ENCODE data around the gene GDPGP1.
"Not testable (repeated sequence)": the region's sequence is repeated elsewhere in the genome, so short reads cannot be mapped to it uniquely, and the experiment has no call there.

The GDPGP1 gene

GRCh38 chr15:90227336-90227735 lies 6.7 kb upstream of the GDPGP1 start:
- DNase-seq, result no peak

GRCh38 chr15:90227816-90228772 lies 5.9 kb upstream of the GDPGP1 start:
- DNase-seq, result no peak

- no peak for DNase-seq
These were observed 5.0 kb upstream of the GDPGP1 start for GRCh38 chr15:90228960-90229359.

DNA sequence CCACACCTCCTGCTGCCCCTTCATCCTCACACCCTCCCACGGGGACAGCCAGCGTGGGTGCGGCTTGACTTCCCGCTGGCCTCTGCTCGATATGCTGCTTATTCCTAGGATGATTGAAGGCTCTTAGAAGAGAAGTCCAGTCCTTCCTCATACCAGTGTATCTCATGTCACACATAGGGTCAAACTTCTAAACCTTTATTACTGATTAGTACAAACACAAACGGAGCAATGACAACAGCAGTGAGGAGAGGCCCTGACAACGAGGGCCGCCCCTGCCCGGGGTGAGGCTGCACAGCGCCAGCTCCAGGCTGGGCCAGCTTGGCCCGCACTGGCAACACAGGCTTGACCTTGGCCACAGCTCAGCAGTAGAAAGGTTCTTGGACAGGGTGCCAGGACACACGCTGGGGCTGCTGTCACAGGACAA lies 3.9 kb upstream of the GDPGP1 start:
- DNase-seq, result no peak

GRCh38 chr15:90230610-90231009 lies 3.4 kb upstream of the GDPGP1 start:
- no peak for DNase-seq

DNA sequence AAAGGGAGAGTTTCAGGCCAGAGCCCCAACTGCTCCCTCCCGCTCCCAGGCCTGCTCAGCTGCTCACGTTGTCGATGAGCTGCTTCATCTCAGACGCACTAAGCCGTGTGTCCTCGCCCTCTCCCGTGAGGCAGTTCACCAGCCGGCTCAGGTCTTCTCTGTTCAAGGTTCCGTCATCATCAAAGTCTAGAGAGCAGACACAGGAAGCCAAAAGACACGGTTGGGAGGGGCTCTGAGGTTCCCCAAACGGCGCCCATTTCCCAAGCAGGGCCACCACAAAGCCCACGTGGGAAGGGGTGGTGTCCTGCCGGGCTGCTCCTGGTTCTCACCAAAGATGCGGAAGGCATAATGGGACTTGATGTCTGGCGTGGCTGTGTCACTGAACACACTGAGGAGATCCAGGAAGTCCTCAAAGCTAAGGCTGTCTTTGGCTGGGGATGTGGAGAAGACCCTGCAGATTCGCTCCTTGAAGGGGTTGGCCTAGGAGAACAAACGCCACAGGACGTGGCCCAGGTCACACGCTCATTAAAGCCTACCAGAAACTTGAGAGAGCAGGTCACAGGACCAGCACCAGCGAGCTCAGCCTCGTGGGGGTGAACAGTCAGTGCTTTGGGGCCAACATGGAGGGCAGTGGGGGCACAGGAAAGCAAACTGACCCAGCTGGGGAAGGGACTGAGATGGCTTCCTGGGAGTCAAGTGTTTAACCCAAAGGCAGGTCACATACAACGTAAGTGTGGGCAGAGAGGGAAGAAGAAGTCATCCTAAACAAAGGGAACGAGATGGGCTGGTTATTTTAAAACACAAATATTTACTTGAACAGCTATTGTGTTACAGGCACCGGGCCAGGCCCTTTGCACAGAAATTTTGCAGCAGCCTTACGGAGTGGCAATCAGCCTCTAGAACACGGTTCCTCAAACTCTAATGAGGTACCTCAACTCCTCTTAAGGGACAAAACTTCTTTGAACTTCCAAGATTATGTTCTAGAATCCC lies 2.7 kb upstream of the GDPGP1 start:
- no peak for DNase-seq

DNA sequence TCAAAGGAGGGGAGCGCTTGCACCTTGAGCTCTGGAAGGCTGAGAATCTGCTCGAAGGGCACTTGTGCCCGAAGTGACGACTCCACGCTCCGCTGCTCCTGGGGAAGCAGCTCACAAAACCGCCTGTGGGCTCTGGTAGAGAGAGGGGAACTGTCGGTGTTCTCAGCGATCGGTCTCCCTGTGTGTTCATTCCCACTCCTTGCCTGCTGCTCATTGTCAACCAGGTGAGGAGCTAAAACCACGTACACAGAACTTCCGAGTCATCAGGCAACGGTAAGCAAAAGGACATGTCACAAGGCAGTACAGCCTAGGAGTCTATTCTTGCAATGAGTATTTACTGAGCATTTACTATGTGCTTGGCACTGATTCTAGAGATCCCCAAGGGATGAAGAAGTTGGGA lies 1.8 kb upstream of the GDPGP1 start:
- DNase-seq, result no peak

- DNase-seq, result no peak
These were observed 1.0 kb upstream of the GDPGP1 start for GRCh38 chr15:90232941-90233386.

- peak; percentile 92 for DNase-seq
These were observed 468 bp upstream of the GDPGP1 start, which contains the start of gene CIB1 for GRCh38 chr15:90233387-90234095. CIB1 (minus strand) TSS chr15:90233941; CDS start chr15:90233885, 56 bp downstream.

- DNase-seq, result no peak
These were observed 5.4 kb downstream of the GDPGP1 start for GRCh38 chr15:90239371-90239770.

- no peak for DNase-seq
These were observed 6.8 kb downstream of the GDPGP1 start for GRCh38 chr15:90240856-90241255.

DNA sequence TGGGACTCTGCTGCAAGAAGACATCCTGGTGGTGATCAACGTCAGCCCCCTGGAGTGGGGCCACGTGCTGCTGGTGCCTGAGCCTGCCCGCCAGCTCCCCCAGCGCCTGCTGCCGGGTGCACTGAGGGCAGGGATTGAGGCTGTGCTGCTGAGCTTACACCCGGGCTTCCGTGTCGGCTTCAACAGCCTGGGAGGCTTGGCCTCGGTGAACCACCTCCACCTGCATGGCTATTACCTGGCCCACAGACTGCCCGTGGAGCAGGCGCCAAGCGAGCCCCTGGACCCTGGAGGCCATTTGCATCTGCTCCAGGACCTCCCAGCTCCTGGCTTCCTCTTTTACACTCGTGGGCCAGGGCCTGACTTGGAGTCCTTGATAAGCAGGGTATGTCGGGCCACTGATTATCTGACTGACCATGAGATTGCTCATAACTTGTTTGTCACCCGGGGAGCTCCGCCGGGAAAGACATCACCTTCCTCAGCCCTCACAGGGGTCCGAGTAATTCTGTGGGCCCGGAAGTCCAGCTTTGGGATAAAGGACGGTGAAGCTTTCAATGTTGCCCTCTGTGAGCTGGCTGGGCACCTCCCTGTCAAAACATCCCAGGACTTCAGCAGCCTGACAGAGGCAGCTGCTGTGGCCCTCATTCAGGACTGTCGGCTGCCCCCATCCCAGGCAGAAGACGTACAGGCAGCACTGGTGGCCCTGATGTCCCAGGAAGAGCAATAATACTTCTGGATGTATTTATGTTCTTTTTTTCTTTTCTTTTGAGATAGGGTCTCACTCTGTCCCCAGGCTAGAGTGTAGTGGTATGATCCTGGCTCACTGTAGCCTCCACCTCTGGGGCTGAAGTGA lies 7.6 kb downstream of the GDPGP1 start:
- no peak for DNase-seq

DNA sequence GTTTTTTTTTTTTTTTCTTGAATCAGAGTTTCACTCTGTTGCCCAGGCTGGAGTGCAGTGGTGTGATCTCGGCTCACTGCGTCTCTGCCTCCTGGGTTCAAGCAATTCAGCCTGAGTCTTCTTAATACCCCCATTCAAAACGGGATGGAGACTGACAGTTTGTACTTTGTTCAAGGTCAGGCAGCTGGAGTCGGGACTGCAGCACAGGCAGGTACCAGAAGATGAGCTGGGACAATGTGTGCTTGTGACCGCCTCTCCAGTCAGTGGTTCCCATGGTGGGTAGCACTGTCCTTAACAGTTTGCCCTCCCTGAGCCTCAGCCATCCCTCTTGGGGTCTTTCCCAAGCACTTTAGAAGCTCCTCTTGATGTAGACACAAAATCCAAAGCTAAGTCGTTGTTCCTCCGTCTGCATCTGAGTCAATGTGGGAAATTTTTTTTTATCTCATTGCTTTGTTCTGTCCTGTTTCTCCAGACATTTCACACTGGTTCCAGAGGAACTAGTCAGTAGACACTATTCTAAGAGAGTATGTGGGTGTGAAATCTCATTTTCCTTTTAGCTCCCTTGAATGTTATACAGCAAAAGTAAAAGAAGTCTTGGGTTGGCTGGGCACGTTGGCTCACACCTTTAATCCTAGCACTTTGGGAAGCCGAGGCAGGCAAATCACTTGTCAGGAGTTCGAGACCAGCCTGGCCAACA lies 10.1 kb downstream of the GDPGP1 start:
- no peak for DNase-seq

GRCh38 chr15:90248789-90249202 lies 14.8 kb downstream of the GDPGP1 start:
- DNase-seq, result no peak

GRCh38 chr15:90249203-90249863 lies 15.3 kb downstream of the GDPGP1 start, which contains the start of gene TTLL13:
TTLL13 (plus strand) TSS chr15:90249556; CDS start chr15:90250631, 1,075 bp downstream.
- DNase-seq, result peak; percentile 96

- no peak for DNase-seq
These were observed 23.8 kb downstream of the GDPGP1 start for GRCh38 chr15:90257776-90258175.

DNA sequence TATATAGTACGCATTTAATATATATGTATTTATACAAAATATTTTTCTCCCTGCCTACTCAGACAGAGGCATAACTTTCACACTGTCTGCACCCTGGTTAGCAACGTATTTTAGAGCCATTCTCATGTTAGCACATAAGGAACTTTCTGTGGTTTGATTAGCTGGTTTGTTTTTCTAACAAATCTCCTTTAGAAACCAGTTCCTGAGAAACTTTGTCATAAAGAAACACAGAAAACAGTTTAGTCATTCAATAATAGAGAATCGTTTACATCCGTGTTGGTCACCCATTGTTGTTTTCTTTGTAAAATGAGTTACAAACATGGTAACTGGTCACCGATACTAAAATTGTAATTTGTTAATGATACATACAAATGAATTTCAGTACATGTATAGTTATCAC lies 25.5 kb downstream of the GDPGP1 start:
- DNase-seq, result no peak

- not testable (repeated sequence) for DNase-seq
These were observed 26.7 kb downstream of the GDPGP1 start for GRCh38 chr15:90260731-90261130.

DNA sequence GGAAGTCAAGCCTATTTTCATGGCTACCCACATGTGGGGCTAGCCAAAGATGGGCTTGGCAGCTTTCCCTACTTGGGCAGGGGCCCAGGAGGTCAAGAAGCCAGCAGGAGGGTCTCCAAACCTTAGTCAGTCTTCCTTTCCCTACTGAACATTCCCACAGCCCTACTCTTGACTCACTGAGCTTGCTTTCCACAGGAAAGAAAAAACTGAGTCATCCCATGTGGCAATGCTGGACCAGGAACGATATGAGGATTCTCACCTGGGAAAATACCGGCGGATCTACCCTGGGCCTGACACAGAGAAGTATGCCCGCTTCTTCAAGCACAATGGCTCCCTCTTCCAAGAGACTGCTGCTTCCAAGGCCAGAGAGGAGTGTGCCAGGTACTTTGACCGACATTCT lies 27.8 kb downstream of the GDPGP1 start:
- no peak for DNase-seq

DNA sequence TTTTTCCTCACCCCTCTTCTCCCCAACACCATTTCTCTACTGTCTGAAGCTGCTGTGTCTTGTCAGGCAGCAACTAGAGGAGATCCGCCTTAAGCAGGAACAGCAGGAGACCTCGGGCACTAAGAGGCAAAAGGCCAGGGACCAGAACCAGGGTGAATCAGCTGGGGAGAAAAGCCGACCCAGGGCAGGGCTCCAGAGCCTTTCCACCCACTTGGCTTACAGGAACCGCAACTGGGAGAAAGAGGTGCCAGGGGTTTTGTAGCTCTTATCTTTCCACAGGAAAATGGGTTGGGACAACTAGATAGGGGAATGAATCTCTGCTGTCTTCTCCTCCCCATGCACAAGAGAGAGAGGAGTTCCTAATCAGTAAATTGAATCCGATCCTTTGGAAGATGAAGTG lies 28.4 kb downstream of the GDPGP1 start:
- DNase-seq, result no peak

All from retina (tissue), 1 donor.